Adrenal gland (tissue), 5 donors: Measurements from ENCODE around the gene CDHR1.

Experiments used
- CTCF ChIP-seq, 6 experiments: fragments of 450-650 bp in 4 of 6; fragments of 200-600 bp in 2 of 6; sonication (generic) in 1 of 6; IDR thresholded peaks; 1 replicate in 5 of 6; 2 replicates in 1 of 6; pipeline versions ENCODE4 v1.5.1 to v1.8.0; 2016 to 2021; ENCODE audit warnings: antibody characterized with exemption in 6 of 6, mild to moderate bottlenecking in 2 of 6, moderate library complexity in 1 of 6
- POLR2A ChIP-seq, 2 donors: fragments of 450-650 bp; IDR thresholded peaks; one replicate each; pipeline ENCODE4 v1.6.1; 2017; ENCODE audit warnings: antibody characterized with exemption in 2 of 2, mild to moderate bottlenecking in 2 of 2, moderate library complexity in 1 of 2
- donor health status: DM: no; HTN: no; CAD: no.

- TF ChIP-seq CTCF (IDR thresholded peaks at IDR 0.05): no peak
- TF ChIP-seq POLR2A (IDR thresholded peaks at IDR 0.05): no peak
Measured at GRCh38 chr10:84269162-84269561, 74.8 kb downstream of the CDHR1 start.
